ENCODE data around the gene MAP3K14.

MAP3K14 gene

GRCh38 chr17:45357364-45357997 lies 40.7 kb upstream of the MAP3K14 start:
- no peak for DNase-seq (ENCODE audit: low read depth)
- no peak overlapping the region for H3K4me3 ChIP-seq (ENCODE audit: low read length)
- no peak for TF ChIP-seq CTCF (IDR thresholded peaks at IDR 0.05; ENCODE audit: insufficient read depth, low read depth, low read length, missing control alignments)

DNA sequence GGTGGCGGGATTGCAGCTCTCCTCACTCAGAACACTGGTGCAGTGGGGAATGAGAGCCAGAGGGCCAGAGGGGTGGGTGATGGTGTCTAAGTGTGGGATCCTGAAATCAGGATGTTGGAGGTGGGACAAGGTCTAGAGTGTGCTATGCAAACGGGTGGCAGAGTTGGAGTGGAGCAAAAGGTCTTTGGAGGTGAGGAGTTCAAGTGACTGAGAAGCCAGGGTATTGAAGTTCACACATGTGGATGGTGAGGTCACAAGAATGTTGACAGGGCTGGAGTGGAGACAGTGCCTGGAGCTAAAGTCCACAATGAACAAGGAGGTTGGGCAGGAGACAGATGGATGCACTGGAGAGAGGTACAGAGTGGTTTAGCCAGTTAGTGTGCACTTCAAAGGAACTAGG lies 38.3 kb upstream of the MAP3K14 start:
- H3K4me3 ChIP-seq (ENCODE audit: low read length): no peak overlapping the region
- no peak for TF ChIP-seq CTCF (IDR thresholded peaks at IDR 0.05; ENCODE audit: insufficient read depth, low read depth, low read length, missing control alignments)
- no peak for DNase-seq (ENCODE audit: low read depth)

DNA sequence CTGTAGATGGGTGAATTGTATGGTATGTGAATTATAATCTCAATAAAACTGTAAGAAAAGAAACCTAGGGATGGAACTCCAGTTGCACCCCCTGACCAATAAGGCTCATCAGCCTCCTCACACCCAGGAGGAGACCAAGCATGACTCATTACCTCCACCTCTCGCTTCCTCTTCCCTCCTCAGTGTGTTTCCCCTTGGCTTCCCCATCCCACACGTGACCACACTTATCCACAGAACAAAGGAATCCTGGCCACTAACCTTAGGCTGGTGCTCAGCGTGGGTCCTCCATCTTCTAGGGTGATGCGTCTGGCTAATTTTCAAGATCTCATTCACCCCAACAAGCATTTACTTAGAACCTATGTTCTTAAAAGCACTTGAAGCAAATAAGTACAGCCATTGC lies 36.2 kb upstream of the MAP3K14 start:
- DNase-seq (ENCODE audit: low read depth): no peak
- TF ChIP-seq CTCF (IDR thresholded peaks at IDR 0.05; ENCODE audit: insufficient read depth, low read depth, low read length, missing control alignments): no peak
- no peak overlapping the region for H3K4me3 ChIP-seq (ENCODE audit: low read length)

DNA sequence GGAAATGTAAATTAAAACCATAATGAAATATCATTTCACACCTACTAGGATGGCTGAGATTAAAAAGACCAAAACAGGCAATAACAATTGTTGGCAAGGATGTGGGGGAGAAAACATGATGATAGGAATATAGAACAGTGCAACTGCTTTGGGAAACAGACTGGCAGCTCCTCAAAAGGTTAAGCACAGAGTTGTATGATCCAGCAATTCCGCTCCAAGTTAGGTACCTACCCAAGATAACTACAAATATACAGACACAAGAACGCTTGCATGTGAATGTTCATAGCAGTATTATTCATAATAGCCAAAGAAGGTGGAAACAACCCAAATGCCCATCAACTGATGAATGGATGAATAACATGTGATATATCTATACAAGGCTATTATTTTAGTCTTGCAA lies 35.0 kb upstream of the MAP3K14 start:
- no peak overlapping the region for H3K4me3 ChIP-seq (ENCODE audit: low read length)
- TF ChIP-seq CTCF (IDR thresholded peaks at IDR 0.05; ENCODE audit: insufficient read depth, low read depth, low read length, missing control alignments): no peak

GRCh38 chr17:45347444-45347843 lies 30.6 kb upstream of the MAP3K14 start:
- DNase-seq (ENCODE audit: low read depth): no peak
- no peak overlapping the region for H3K4me3 ChIP-seq (ENCODE audit: low read length)
- TF ChIP-seq CTCF (IDR thresholded peaks at IDR 0.05; ENCODE audit: insufficient read depth, low read depth, low read length, missing control alignments): no peak

More for the DNA sequence above, 35.0 kb upstream of the MAP3K14 start:
- DNase-seq (ENCODE audit: low read depth): no peak

DNA sequence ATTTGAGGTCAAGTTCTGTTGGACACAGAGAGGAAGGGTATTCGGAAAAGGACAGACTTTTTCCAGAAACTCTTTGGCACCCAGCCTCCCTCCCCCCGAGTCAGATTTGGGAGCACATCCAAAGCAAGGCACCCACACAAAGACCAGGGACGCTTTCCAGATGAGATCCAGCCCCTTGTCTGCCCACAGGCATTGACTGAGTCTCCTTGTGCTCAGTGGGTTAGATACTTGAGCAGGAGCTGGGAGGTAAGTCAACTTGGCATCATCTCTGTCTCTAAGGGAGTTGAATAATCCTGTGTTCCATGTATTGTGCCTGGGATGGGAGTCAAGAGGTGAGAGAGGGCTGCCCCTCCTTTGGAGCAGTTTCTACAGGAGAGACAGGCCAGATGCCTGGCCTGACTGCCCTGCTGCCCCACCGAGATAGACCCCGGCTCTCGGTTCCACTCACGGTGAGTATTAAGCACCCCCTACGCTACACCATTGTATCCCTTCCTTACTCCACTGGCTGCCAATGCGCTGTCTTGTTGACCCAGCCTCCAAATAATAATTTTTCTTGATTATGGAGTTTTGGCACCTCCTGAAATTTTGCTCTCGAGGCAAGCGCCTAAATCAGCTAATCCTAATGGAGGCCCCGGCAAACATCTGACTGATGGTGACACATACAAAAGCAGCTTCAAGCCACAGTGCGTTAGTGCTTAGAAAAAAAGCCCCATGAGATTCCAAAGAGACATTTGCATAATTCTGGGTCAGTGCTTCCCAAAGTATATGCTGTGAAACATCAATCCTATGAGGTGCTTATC lies 29.6 kb upstream of the MAP3K14 start:
- H3K4me3 ChIP-seq (ENCODE audit: low read length): no peak overlapping the region
- TF ChIP-seq CTCF (IDR thresholded peaks at IDR 0.05; ENCODE audit: insufficient read depth, low read depth, low read length, missing control alignments): no peak
- DNase-seq (ENCODE audit: low read depth): no peak
